WTC11 (cell line): ENCODE measurements around the gene TMEM236. TPM values are rescaled to one million over a fixed set of nuclear protein-coding genes. Genes with fewer than 3 reads are reported as not detected.

ENCODE experiments used
- ATAC-seq: fragments of 200-7000 bp; cut with Tn5 transposase; 2 replicates; pipeline ENCODE4 v1.10.0; 2021; ENCODE audit warnings: mild to moderate bottlenecking, moderate library complexity
- CTCF ChIA-PET: fragments of 300-600 bp; sonication (Branson Sonifier 250); formaldehyde crosslinking; loops from one replicate; lab custom pipeline; 2021; ENCODE audit warnings: antibody characterized with exemption; lab: Charles Lee
- POLR2A ChIA-PET: fragments of 350-600 bp; sonication (Branson Sonifier 250); formaldehyde crosslinking; loops from one replicate; lab custom pipeline; 2021; ENCODE audit warnings: antibody characterized with exemption; lab: Charles Lee
- DNase-seq: peaks from one replicate; pipeline ENCODE4 v3.0.0; 2021; ENCODE audit warnings: low spot score
- H3K27ac Mint-ChIP-seq: 2 replicates; pipeline ENCODE4 v1.8.0; 2021; ENCODE audit warnings: mixed read lengths
- H3K27me3 Mint-ChIP-seq: 2 replicates; pipeline ENCODE4 v1.8.0; 2021; ENCODE audit warnings: low read depth, mild to moderate bottlenecking, moderate library complexity, mixed read lengths
- H3K36me3 Mint-ChIP-seq: 2 replicates; pipeline ENCODE4 v1.8.0; 2021; ENCODE audit warnings: mixed read lengths
- H3K4me1 Mint-ChIP-seq: 2 replicates; pipeline ENCODE4 v1.8.0; 2022; ENCODE audit warnings: mixed read lengths
- H3K4me3 Mint-ChIP-seq: 2 replicates; pipeline ENCODE4 v1.8.0; 2021; ENCODE audit warnings: mild to moderate bottlenecking, moderate library complexity, mixed read lengths
- H3K9me3 Mint-ChIP-seq: 2 replicates; pipeline ENCODE4 v1.8.0; 2021; ENCODE audit warnings: mixed read lengths
- ARID4B ChIP-seq: sonication (generic); formaldehyde crosslinking; IDR thresholded peaks from 2 replicates; pipeline ENCODE4 v1.8.0; 2023; ENCODE audit warnings: missing genetic modification reagents, mild to moderate bottlenecking, borderline replicate concordance
- CBFB ChIP-seq: sonication (generic); formaldehyde crosslinking; IDR thresholded peaks from 2 replicates; pipeline ENCODE4 v1.8.1; 2022; ENCODE audit warnings: mild to moderate bottlenecking, low read depth, missing genetic modification reagents
- ELF4 ChIP-seq: sonication (generic); formaldehyde crosslinking; IDR thresholded peaks from 2 replicates; pipeline ENCODE4 v1.8.1; 2022; ENCODE audit warnings: low read depth, mild to moderate bottlenecking, moderate library complexity, missing genetic modification reagents
- ETV6 ChIP-seq: sonication (generic); formaldehyde crosslinking; IDR thresholded peaks from 2 replicates; pipeline ENCODE4 v1.8.1; 2022; ENCODE audit warnings: mild to moderate bottlenecking, missing genetic modification reagents
- FOXJ3 ChIP-seq: sonication (generic); formaldehyde crosslinking; IDR thresholded peaks from 2 replicates; pipeline ENCODE4 v1.9.0; 2021; ENCODE audit warnings: missing genetic modification reagents, mild to moderate bottlenecking, borderline replicate concordance
- FOXK1 ChIP-seq: sonication (generic); formaldehyde crosslinking; IDR thresholded peaks from 2 replicates; pipeline ENCODE4 v1.8.0; 2022; ENCODE audit warnings: mild to moderate bottlenecking, moderate library complexity, missing genetic modification reagents
- IRF1 ChIP-seq: sonication (generic); formaldehyde crosslinking; IDR thresholded peaks from 2 replicates; pipeline ENCODE4 v1.8.0; 2023; ENCODE audit warnings: missing genetic modification reagents
- NR1H2 ChIP-seq: sonication (generic); formaldehyde crosslinking; IDR thresholded peaks from 2 replicates; pipeline ENCODE4 v1.9.0; 2021; ENCODE audit warnings: mild to moderate bottlenecking, moderate library complexity, missing genetic modification reagents
- NR2C2 ChIP-seq: sonication (generic); formaldehyde crosslinking; IDR thresholded peaks from 2 replicates; pipeline ENCODE4 v1.8.0; 2022; ENCODE audit warnings: mild to moderate bottlenecking, missing genetic modification reagents
- RELA ChIP-seq: sonication (generic); formaldehyde crosslinking; IDR thresholded peaks from 2 replicates; pipeline ENCODE4 v1.8.1; 2022; ENCODE audit warnings: missing genetic modification reagents, mild to moderate bottlenecking, borderline replicate concordance
- SMAD3 ChIP-seq: sonication (generic); formaldehyde crosslinking; IDR thresholded peaks from 2 replicates; pipeline ENCODE4 v1.8.0; 2022; ENCODE audit warnings: missing genetic modification reagents, mild to moderate bottlenecking, borderline replicate concordance
- SOX15 ChIP-seq: fragments of 250-450 bp; sonication (Bioruptor Pico); IDR thresholded peaks from 2 replicates; pipeline ENCODE4 v1.9.0; 2021; ENCODE audit warnings: mild to moderate bottlenecking
- TEAD4 ChIP-seq: sonication (generic); formaldehyde crosslinking; IDR thresholded peaks from 2 replicates; pipeline ENCODE4 v1.8.0; 2022; ENCODE audit warnings: mild to moderate bottlenecking, missing genetic modification reagents
- ZNF138 ChIP-seq: sonication (generic); formaldehyde crosslinking; conservative IDR thresholded peaks from 2 replicates; pipeline ENCODE4 v1.8.1; 2022; ENCODE audit warnings: mild to moderate bottlenecking, moderate library complexity, missing genetic modification reagents
- ZNF232 ChIP-seq: sonication (generic); formaldehyde crosslinking; IDR thresholded peaks from 2 replicates; pipeline ENCODE4 v1.8.0; 2022; ENCODE audit warnings: mild to moderate bottlenecking, missing genetic modification reagents
- ZNF317 ChIP-seq: sonication (generic); formaldehyde crosslinking; IDR thresholded peaks from 2 replicates; pipeline ENCODE4 v1.8.1; 2023; ENCODE audit warnings: low read depth, mild to moderate bottlenecking, moderate library complexity, missing genetic modification reagents, borderline replicate concordance
- total RNA-seq: library from RNA; stranded (reverse); gene quantifications from 3 replicates; pipeline ENCODE4 v1.2.3, GENCODE V29; 2021
- TF ChIP-seq, protein P1 (sequence below): sonication (generic); formaldehyde crosslinking; IDR thresholded peaks from 2 replicates; pipeline ENCODE4 v1.8.1; 2022; ENCODE audit warnings: missing genetic modification reagents, borderline replicate concordance
- TF ChIP-seq, protein P2 (sequence below): sonication (generic); formaldehyde crosslinking; IDR thresholded peaks from 2 replicates; pipeline ENCODE4 v1.8.1; 2023; ENCODE audit warnings: mild to moderate bottlenecking, missing genetic modification reagents
- TF ChIP-seq, protein P3 (sequence below): fragments of 250-450 bp; sonication (Bioruptor Pico); IDR thresholded peaks from 2 replicates; pipeline ENCODE4 v2.1.2; 2022; ENCODE audit warnings: mild to moderate bottlenecking, moderate library complexity

TMEM236 gene
- total RNA-seq, 1 experiment from 2014 or later: 0.04 TPM

DNA sequence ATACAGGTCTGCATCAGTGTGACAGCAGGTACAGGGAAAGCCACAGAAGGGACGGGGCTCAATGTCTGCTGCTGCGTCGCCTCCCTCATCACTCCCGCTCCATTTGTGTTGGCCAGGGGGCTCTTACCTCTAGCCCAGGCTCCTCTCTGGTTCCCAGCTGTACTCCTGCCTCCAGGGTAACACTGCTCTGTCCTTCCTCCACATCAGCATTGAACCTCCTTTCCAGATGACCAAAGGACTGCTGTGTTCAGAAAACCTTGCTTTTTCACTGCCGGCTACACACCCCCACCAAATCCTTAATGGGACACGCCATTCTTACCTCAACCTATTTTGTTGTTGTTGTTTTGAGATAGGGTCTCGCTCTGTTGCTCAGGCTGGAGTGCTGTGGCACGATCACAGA is 2.1 kb upstream of the TMEM236 start (continued):
- TF ChIP-seq, protein P1, sequence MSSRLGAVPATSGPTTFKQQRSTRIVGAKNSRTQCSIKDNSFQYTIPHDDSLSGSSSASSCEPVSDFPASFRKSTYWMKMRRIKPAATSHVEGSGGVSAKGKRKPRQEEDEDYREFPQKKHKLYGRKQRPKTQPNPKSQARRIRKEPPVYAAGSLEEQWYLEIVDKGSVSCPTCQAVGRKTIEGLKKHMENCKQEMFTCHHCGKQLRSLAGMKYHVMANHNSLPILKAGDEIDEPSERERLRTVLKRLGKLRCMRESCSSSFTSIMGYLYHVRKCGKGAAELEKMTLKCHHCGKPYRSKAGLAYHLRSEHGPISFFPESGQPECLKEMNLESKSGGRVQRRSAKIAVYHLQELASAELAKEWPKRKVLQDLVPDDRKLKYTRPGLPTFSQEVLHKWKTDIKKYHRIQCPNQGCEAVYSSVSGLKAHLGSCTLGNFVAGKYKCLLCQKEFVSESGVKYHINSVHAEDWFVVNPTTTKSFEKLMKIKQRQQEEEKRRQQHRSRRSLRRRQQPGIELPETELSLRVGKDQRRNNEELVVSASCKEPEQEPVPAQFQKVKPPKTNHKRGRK (CRISPR knock-in tag): no peak
- TF ChIP-seq, protein P2, sequence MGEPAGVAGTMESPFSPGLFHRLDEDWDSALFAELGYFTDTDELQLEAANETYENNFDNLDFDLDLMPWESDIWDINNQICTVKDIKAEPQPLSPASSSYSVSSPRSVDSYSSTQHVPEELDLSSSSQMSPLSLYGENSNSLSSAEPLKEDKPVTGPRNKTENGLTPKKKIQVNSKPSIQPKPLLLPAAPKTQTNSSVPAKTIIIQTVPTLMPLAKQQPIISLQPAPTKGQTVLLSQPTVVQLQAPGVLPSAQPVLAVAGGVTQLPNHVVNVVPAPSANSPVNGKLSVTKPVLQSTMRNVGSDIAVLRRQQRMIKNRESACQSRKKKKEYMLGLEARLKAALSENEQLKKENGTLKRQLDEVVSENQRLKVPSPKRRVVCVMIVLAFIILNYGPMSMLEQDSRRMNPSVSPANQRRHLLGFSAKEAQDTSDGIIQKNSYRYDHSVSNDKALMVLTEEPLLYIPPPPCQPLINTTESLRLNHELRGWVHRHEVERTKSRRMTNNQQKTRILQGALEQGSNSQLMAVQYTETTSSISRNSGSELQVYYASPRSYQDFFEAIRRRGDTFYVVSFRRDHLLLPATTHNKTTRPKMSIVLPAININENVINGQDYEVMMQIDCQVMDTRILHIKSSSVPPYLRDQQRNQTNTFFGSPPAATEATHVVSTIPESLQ: no peak

DNA sequence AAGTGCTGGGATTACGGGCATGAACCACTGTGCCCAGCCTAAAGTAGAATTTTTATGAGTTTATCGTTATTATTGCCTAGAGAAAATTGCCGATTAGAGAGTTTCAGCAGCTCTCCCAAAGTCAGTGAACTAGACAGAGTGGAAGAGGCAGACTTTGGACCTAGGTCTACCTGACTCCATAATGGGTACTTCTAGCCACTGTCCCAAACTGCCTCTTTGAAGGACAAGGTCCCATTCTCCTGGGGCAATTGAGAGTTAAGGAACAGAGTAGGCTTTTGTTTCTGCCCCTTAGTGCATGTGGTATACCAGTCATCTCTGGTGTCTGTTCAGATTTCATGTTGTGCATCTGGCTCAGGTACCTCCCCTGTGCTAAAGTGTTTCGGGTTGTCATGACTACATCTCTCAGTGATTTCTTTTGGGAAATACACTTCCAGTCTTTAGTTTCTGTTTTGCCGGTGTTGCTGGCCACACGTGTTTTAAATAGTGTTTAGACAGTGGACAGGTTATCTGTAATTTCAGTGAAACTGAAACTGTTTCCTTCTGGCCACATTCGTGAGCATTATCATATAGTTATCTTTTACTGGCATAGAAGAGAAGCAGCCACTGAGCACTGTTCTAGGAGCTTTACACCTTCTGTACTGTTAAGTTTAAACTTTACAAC is 4.7 kb downstream of the TMEM236 start:
- Mint-ChIP-seq H3K27me3 (peaks cover 23% of the 10 kb centered on the region), H3K36me3 (no peaks in the 10 kb centered on the region), H3K27ac (no peak overlapping the region), H3K4me1 (no peaks in the 10 kb centered on the region), H3K9me3 (peaks cover 3% of the 10 kb centered on the region; the same call in 1 of the 2 replicates), H3K4me3 (no peak overlapping the region)
- POLR2A ChIA-PET: no interaction called here
- DNase-seq (no peak), ATAC-seq (no peak)
- CTCF ChIA-PET: no interaction called here
- TF ChIP-seq ZNF138 (CRISPR knock-in tag) (no peak), IRF1 (CRISPR knock-in tag) (no peak), ELF4 (CRISPR knock-in tag) (no peak), ARID4B (CRISPR knock-in tag) (no peak), SMAD3 (CRISPR knock-in tag) (no peak), ZNF232 (no peak)
- TF ChIP-seq, all 79 proteins: peak for 0

DNA sequence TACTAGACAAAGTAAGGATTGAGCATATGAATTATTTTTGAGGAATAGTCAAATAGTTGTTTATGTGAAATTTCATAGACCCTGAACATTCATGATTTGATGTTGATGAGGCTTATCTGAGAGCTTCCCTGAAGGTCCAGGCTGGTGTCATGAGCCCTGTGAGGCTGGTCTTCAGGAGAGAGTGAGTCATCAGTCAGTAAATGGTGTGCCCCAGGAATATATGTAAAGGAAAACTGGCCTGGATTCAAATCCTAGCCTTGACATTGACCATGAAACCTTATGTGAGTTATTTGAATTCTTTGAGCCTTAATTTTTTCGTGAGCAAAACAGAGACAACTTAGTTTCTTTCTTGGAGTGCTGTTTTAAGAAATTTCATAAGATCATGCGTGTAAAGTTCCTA is 6.2 kb downstream of the TMEM236 start:
- DNase-seq (no peak), ATAC-seq (no peak)
- Mint-ChIP-seq H3K36me3 (no peaks in the 10 kb centered on the region), H3K27me3 (peaks cover 37% of the 10 kb centered on the region), H3K27ac (no peak overlapping the region), H3K9me3 (peaks cover 3% of the 10 kb centered on the region; the same call in 1 of the 2 replicates), H3K4me1 (no peaks in the 10 kb centered on the region), H3K4me3 (no peak overlapping the region)
- POLR2A ChIA-PET: no interaction called here
- CTCF ChIA-PET: no interaction called here
- TF ChIP-seq FOXK1 (CRISPR knock-in tag): no peak
- no peak for TF ChIP-seq SMAD3 (CRISPR knock-in tag)
- no peak for TF ChIP-seq RELA

- DNase-seq (no peak), ATAC-seq (no peak)
- ChIA-PET CTCF (no interaction called here), POLR2A (no interaction called here)
- Mint-ChIP-seq H3K27me3 (peaks cover 44% of the 10 kb centered on the region), H3K4me1 (peaks cover 5% of the 10 kb centered on the region), H3K4me3 (no peak overlapping the region), H3K27ac (no peak overlapping the region), H3K9me3 (peaks cover 3% of the 10 kb centered on the region; the same call in 1 of the 2 replicates), H3K36me3 (no peaks in the 10 kb centered on the region)
- TF ChIP-seq ZNF232: no peak
- no peak for TF ChIP-seq SMAD3 (CRISPR knock-in tag)
- TF ChIP-seq ETV6: no peak
- no peak for TF ChIP-seq IRF1 (CRISPR knock-in tag)
- TF ChIP-seq, protein P3, sequence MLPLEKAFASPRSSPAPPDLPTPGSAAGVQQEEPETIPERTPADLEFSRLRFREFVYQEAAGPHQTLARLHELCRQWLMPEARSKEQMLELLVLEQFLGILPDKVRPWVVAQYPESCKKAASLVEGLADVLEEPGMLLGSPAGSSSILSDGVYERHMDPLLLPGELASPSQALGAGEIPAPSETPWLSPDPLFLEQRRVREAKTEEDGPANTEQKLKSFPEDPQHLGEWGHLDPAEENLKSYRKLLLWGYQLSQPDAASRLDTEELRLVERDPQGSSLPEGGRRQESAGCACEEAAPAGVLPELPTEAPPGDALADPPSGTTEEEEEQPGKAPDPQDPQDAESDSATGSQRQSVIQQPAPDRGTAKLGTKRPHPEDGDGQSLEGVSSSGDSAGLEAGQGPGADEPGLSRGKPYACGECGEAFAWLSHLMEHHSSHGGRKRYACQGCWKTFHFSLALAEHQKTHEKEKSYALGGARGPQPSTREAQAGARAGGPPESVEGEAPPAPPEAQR: no peak
- no peak for TF ChIP-seq FOXJ3 (CRISPR knock-in tag)
- no peak for TF ChIP-seq NR1H2 (CRISPR knock-in tag)
- no peak for TF ChIP-seq SOX15 (CRISPR knock-in tag)
- no peak for TF ChIP-seq CBFB (CRISPR knock-in tag)
- TF ChIP-seq TEAD4: no peak
- no peak for TF ChIP-seq NR2C2 (CRISPR knock-in tag)
- TF ChIP-seq ZNF317: no peak
Measured at GRCh38 chr10:17758896-17759295, 6.9 kb downstream of the TMEM236 start.
